Hematopoietic multipotent progenitor cell treated with erythropoietin and hydrocortisone succinate and interleukin-3 and kit ligand, for 6 days (in vitro differentiated cells): Measurements from ENCODE around the gene GPR37L1.
A peak's percentile ranks its signal among the peaks of the same experiment; 100 is the strongest.

ENCODE experiments used
- DNase-seq: peaks from one replicate; pipeline ENCODE4 v3.0.0-alpha.2; 2015

The GPR37L1 gene

DNA sequence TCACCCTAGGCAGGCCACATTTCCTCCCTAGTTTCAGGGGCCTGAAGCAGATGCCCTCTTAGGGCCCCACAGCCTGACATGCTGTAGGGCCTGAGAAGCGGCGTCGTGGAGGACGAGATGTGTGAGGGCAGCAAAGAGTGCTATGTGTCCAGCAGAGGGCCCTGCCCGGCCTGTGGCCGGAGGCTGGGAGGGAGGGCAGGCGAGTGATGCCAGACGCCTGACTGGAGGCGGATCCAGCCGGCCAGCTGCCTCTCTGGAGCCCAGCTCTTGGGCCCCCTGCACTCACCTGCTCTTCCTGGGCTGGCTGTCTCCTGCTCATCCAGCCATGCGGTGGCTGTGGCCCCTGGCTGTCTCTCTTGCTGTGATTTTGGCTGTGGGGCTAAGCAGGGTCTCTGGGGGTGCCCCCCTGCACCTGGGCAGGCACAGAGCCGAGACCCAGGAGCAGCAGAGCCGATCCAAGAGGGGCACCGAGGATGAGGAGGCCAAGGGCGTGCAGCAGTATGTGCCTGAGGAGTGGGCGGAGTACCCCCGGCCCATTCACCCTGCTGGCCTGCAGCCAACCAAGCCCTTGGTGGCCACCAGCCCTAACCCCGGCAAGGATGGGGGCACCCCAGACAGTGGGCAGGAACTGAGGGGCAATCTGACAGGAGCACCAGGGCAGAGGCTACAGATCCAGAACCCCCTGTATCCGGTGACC lies at the start of gene GPR37L1:
GPR37L1 (plus strand) TSS at position 279 of the 697 bp plus-strand sequence; CDS start at position 326, 47 bp downstream.
- no peak for DNase-seq

GRCh38 chr1:202073206-202073605 lies 49.5 kb upstream of the GPR37L1 start:
- no peak for DNase-seq

- DNase-seq, result no peak
Observed at GRCh38 chr1:202074985-202075384, 47.7 kb upstream of the GPR37L1 start.

GRCh38 chr1:202075389-202075788 lies 47.3 kb upstream of the GPR37L1 start:
- no peak for DNase-seq

DNA sequence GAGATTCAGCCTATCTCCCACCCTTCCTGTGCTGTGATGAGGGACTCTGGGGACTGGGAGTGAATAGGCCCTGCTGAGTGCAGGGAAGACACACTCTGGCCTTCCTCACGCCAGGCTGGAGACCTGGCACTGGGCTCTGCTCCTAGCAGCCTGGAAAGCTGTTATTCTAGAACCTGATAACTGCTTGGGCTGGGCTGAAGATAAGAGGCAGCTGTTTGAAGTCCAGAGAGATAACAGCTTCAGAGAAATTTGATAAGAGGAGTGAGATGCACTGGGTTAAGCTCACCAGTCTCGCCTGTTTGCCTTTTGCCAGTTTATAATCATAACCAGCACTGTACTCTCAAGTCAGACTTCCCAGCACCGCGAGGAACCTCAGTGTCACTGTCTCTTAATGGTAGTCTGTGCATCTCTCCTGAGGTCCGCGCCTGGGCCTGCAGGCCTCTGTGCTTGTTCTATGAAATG lies 46.6 kb upstream of the GPR37L1 start:
- peak; percentile 91 for DNase-seq

DNA sequence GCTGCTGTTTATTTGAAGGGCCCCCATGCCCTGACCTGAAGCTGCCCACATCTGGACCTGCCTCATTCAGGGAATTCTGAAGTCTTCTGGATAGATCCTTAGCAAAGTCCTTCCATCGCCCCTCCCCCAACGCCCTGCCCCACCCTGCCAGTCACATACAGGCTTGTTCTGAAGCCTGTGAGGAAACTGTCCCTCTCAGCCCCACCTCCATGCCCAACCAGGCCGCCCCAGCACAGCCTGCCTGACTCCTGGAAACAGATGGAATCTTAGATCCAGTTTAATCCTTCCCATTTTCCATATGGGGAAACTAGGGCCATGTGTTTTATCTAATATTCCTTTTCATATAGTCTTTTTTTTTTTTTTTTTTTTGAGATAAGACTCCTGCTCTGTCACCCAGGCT lies 44.5 kb upstream of the GPR37L1 start:
- no peak for DNase-seq

- no peak for DNase-seq
Observed at GRCh38 chr1:202081992-202082391, 40.7 kb upstream of the GPR37L1 start.

DNA sequence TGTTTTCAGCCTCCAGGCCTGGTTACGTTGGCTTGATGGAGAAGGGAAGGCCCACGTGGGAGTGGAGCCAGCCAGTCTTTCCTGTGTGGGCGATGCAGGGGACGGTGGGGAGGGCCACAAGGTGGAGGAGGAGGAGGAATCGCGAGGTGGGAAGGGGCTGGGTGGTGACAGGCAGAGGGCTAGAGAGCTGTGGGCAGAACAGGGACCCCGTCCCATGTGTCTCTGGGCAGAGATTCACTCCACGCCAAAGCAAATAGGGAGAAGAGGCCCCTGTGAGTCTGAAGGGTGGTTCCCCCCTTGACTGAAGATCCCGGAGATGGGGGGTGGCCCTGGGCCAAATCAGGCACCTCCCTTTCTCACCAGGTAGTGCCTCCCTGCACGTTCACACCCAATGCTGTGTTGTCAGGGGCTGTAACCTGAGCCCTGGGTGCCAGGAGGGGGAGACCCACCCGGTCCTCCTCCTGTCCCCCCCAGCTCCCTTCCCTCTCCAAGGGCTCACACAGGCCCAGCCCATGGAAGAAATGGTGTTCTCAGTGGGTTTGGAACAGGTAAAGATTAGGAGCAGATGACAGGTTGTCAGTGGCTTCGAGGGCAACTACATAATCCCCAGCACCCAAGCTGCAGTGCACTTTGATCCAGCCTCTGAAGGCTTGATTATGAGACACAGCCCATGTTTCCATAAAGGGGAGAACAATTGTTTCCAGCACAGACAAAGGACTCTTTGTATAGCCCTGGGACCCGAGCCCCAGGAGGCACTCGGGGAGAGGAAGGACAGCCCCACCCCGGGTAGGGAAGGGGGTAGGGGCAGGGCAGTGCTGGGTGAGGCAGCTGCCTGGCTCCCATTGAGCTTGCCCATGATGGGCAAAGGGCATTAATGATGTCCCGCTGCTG lies 37.7 kb upstream of the GPR37L1 start:
- no peak for DNase-seq

- no peak for DNase-seq
Observed at GRCh38 chr1:202085682-202086373, 36.9 kb upstream of the GPR37L1 start.

DNA sequence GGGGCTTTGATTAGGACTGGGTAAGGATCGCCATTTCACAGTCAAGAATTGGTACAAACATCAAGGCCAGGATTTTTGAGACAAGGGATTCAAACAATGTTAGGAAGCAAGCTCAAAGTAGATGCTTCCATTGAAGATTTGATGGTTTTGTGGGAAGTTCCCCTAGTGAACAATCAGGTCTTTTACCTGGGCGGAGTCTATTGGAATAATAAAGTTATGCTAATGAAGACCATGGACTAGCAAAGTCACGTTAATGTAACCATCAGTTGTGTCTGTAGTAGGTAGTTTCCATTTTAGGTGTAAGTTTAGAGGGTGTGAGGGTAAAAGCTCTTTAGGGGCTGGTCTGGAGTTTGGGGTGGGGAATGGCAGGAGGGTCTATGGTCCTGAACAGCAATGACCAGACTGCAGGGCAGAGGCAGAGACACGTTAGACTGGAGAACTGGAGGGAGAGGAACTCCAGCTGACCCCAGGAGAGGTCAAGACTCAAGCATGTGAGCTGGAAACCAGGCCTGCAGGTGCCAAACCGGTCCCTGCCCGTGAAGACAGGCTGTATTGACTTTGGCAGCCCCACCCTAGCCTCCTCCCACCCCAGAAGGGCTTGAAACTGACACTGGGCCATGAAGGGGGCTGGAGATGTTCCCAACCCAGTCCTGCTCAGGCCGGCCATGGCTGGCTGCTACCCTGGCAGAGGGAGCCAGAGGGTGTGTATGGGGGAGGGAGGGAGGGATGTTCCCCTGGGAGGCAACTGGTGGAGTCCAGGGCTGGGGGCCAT lies 36.0 kb upstream of the GPR37L1 start:
- DNase-seq, result no peak

GRCh38 chr1:202088206-202088605 lies 34.5 kb upstream of the GPR37L1 start:
- no peak for DNase-seq

DNA sequence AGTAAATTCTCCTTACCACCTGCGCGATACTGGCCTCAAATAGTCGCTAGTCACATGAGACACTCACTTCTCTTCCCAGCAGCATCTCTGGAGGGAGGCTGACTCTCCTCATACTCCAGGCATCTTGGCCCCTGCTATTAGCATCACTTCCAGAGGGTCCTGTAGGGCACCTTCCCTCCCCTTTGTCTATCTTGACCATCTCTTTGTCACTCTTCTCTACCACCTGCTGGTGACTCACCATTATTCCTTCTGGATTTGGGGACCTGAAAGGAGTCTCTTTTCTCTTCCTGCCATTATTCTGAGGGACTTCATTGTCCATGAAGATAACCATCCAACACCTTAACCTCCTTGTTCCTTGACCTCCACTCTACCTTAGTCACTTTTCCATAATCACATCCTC lies 31.7 kb upstream of the GPR37L1 start:
- no peak for DNase-seq

DNA sequence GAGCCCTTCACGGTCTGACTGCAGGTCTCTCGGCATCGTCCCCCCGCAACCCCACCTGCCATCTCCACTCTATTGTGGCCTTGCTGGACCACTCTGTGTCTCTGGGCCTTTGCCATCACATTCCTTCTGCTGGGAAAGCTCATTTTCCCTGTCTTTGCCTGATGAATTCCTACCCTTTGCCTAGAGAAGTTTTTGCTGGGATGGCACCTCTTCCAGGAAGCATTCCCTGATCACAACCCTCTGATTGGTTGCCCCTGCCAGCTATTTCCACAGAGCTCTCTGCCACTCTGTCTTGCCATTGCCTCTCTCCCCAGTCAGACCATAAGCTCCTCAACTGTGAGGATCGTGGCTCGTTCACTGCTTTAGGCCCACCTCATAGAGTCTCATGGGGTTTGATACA lies 28.9 kb upstream of the GPR37L1 start:
- DNase-seq, result no peak

DNA sequence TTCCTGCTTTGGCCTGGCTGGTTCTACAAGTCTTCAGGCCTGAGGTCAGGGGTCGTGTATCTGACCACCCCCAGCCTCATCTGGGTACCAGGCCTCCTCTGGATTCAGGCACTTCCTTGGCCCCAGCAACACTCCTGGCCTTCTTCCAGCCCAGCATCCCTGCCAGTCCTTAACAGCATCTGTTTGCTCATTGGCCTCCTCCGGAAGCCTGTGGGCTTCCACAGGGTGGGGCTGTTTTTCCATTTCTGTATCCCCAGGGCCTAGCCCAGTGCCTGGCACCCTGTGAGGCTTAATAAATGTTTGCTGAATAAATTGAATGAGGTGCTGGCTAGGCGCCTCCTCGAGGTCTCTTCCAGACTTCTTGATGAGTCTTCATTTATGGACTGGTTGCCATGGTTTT lies 21.5 kb upstream of the GPR37L1 start:
- no peak for DNase-seq

- DNase-seq, result peak; percentile 32
Observed at GRCh38 chr1:202104073-202104472, 18.6 kb upstream of the GPR37L1 start.

GRCh38 chr1:202105571-202106339 lies 17.0 kb upstream of the GPR37L1 start:
- DNase-seq, result peak; percentile 78

DNA sequence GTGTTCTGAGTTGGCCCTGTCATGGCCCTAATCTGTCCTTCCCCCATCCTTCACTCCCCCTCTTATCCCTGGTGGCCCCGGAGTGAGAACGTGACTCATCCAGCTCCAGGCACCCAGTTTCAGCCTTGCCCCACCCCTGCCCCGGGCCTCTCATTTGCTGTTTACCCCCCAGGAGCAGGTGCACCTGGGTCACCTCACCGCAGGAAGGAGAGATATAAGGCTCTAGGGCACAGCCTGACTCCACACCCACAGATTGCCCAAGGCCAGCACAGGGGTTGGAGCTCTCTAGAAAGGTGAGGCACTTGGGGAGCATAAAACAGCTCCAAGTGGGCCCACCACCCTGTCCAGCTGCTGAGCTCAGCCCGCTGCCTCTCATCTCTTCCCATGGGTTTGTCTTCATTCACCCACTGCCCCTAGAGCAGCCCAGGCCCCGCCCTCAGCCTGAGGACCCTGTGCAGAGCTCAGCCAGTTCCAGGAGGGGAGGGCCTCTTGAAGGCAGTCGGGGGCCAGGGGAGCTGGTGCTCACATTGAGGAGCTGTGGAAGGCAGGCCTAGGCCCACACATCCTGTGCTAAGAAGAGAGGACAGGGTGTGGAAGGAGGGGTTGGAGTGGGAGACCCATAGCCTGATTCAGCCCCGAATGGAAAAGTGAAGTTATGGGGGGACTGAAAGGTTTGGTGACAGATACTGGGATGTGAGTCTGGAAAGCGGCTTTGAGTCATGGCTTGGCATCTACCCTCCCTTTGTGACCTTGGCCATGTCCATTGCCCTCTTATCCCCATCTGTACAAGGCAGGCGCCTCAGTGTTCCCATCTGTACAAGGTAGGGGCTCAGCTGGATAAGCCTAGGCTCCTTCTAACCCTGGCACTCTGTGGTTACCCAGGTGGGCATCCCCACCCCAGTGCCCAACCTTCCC lies 16.1 kb upstream of the GPR37L1 start:
- DNase-seq, result peak; percentile 31

- no peak for DNase-seq
Observed at GRCh38 chr1:202107321-202107761, 15.4 kb upstream of the GPR37L1 start.

DNA sequence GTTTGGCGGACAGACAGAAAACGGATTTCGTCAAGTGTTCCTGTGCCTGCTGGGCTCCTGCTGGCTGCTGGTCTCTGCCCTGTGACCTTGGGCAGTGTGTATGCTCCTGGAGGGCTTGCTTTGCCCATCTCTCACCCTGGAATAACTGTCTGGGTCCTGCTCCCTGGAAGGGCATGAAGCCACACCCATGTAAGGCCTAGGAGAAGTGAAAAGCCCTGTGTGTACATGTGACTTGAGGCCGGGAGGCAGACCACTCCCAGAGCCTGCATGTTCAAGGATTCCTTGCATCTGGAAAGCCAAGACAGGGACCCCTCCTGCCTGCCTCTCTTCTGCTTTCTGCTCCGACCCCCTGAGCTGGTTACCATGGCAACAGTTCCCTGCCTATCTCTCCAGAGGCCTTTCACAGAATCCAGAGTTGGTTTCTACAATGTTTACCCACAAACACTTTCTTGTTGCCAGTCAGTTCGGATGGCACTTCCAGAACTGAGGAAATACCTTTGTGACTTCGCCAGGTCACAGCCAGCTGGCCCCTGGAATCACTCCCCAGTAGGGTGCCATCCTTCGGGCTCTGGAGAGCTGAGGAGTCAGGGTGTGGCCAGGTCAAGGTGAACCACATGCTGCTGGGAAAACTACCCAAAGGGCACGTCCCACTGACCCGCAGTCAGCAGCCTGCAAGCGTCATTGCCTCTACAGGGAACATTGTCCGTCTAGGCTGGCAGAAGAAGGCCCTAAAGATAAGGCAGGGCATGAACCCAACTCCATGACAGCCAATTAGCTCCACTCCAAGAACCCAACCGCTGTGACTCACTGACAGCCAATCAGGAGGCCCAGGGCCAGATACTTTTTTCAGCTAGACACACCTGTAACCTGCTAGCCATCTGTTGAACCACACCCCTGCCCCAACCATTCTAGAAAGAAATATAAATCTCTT lies 14.7 kb upstream of the GPR37L1 start:
- peak; percentile 23 for DNase-seq
